Measurements from ENCODE around the gene FBXO44.

The FBXO44 gene

DNA sequence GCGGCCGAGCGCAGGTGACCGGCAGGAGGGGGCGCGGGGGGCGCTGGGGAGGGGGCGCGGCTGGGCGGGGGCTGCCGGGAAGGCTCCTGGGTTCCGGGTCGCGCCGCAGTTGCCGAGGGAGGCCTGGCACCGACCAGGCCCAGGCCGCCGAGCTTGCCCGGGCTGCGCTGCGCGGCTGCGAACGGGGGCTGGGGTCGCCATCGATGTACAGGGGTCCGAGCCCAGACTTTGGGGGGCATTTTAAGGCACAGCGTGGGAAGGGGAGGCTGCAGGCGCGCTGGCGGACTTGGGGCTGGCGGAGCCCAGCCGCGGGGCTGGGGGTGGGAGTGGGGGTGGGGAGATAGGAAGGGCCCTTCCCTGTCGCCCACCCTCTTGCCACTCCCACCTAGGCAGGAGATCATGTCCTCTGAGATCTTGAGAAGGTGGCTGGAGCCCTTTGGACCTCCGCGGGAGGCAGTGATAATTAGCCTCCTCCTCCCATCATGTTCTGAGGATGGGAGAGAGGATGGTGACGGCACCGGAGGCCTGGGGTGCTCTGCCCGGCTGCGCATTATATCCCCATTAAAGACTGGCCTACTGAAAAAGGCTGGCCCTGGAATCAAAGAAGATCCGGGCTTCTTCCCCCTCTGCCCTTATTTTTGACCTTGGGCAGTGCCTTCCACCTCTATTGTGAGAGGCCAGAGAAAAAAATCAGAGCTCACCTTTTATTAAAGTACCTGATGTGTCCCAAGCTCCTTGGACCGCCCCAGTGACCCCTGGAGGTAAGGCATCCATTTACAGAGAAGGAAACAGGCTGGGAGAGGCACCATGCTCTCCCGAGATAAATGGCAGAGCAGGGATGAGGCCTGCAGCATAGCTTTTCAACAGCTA, 497 bp downstream of the FBXO44 start:
- Histone ChIP-seq H3K36me3 (ENCODE audit: control insufficient read depth in 2 of 2, insufficient read depth in 1 of 2, low read length in 2 of 2) (peaks cover 8 to 43% of the 10 kb centered on the region in 2 experiments; a peak in 2 of 3 replicates), H3K9me3 (ENCODE audit: control insufficient read depth, insufficient read depth, low read depth, low read length) (no peaks in the 10 kb centered on the region), H3K4me3 (ENCODE audit: low read depth, low read length) (peak overlapping the region; percentile 65), H3K4me1 (ENCODE audit: control insufficient read depth, insufficient read depth, low read length) (no peaks in the 10 kb centered on the region), H3K27ac (ENCODE audit: extremely low read depth, low read depth, low read length) (no peak overlapping the region)
- TF ChIP-seq KLF8 (tag by site-specific recombination; IDR thresholded peaks at IDR 0.05) (peak; percentile 69), TCF7L2 (IDR thresholded peaks at IDR 0.05; ENCODE audit: borderline replicate concordance, low read depth, low read length) (no peak), GLIS1 (tag by site-specific recombination; IDR thresholded peaks at IDR 0.05) (peak; percentile 15; the same call in 1 of the 2 replicates), KLF16 (tag by site-specific recombination; IDR thresholded peaks at IDR 0.05) (no peak), KLF9 (tag by site-specific recombination; IDR thresholded peaks at IDR 0.05; ENCODE audit: low read depth) (0 out of 2 replicates have a peak, but pooled peaks have one; percentile 12), ZNF473 (tag by site-specific recombination; IDR thresholded peaks at IDR 0.05) (no peak), ZNF501 (tag by site-specific recombination; IDR thresholded peaks at IDR 0.05) (no peak), ZNF202 (tag by site-specific recombination; IDR thresholded peaks at IDR 0.05; ENCODE audit: borderline replicate concordance) (no peak), EGR2 (tag by site-specific recombination; IDR thresholded peaks at IDR 0.05; ENCODE audit: low read depth) (peak; percentile 40; the same call in 1 of the 2 replicates), ZNF555 (tag by site-specific recombination; conservative IDR thresholded peaks at IDR 0.05) (no peak), ZNF530 (tag by site-specific recombination; IDR thresholded peaks at IDR 0.05; ENCODE audit: low read depth) (no peak), ZNF155 (tag by site-specific recombination; IDR thresholded peaks at IDR 0.05) (no peak), ZFHX2 (tag by site-specific recombination; conservative IDR thresholded peaks at IDR 0.05) (peak; percentile 46; the same call in 1 of the 2 replicates)
- TF ChIP-seq, protein P1, sequence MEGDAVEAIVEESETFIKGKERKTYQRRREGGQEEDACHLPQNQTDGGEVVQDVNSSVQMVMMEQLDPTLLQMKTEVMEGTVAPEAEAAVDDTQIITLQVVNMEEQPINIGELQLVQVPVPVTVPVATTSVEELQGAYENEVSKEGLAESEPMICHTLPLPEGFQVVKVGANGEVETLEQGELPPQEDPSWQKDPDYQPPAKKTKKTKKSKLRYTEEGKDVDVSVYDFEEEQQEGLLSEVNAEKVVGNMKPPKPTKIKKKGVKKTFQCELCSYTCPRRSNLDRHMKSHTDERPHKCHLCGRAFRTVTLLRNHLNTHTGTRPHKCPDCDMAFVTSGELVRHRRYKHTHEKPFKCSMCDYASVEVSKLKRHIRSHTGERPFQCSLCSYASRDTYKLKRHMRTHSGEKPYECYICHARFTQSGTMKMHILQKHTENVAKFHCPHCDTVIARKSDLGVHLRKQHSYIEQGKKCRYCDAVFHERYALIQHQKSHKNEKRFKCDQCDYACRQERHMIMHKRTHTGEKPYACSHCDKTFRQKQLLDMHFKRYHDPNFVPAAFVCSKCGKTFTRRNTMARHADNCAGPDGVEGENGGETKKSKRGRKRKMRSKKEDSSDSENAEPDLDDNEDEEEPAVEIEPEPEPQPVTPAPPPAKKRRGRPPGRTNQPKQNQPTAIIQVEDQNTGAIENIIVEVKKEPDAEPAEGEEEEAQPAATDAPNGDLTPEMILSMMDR (tag by site-specific recombination; IDR thresholded peaks at IDR 0.05): no peak
- TF ChIP-seq, protein P2, sequence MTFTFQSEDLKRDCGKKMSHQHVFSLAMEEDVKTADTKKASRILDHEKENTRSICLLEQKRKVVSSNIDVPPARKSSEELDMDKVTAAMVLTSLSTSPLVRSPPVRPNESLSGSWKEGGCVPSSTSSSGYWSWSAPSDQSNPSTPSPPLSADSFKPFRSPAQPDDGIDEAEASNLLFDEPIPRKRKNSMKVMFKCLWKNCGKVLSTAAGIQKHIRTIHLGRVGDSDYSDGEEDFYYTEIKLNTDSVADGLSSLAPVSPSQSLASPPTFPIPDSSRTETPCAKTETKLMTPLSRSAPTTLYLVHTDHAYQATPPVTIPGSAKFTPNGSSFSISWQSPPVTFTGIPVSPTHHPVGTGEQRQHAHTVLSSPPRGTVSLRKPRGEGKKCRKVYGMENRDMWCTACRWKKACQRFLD (tag by site-specific recombination; IDR thresholded peaks at IDR 0.05): no peak
- ChIA-PET CTCF (interaction anchor here (0.6 to 1.8 kb wide), 6 partner anchors 9 to 317 kb away, joined by 3 to 5 read pairs (median 4); partner anchors contain the start of gene FBXO6), POLR2A (interaction anchor here (0.6 to 1.5 kb wide), 7 partner anchors 9 to 524 kb away, joined by 3 to 13 read pairs (median 3); partner anchors contain the start of gene FBXO6)

DNA sequence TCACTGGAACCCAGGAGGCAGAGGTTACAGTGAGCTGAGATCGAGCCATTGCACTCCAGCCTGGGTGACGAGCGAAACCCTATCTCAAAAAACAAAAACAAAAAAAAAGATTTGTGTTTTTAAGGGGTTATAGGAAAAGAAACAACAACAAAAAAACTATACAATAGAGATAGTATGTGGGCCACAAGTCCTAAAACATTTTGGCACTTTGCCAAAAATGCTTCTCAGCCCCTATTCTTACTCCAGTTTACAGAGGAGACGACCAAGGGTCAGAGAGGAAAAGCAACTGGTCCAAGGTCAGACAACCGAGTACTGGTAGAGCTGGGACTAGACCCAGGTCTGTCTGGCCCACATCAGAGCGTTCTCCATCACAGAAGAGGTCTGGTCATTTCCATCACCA, 3.0 kb downstream of the FBXO44 start:
- ChIA-PET POLR2A (no interaction called here), CTCF (no interaction called here)
- H3K36me3 ChIP-seq (ENCODE audit: control insufficient read depth in 2 of 2, insufficient read depth in 1 of 2, low read length in 2 of 2): peaks cover 8 to 68% of the 10 kb centered on the region in 2 experiments; a peak in 2 of 3 replicates
- no peaks in the 10 kb centered on the region for H3K9me3 ChIP-seq (ENCODE audit: control insufficient read depth, insufficient read depth, low read depth, low read length)
- no peak overlapping the region for H3K27ac ChIP-seq (ENCODE audit: extremely low read depth, low read depth, low read length)
- no peaks in the 10 kb centered on the region for H3K4me1 ChIP-seq (ENCODE audit: control insufficient read depth, insufficient read depth, low read length)
- no peak overlapping the region for H3K4me3 ChIP-seq (ENCODE audit: low read depth, low read length)
- TF ChIP-seq PRDM2 (tag by site-specific recombination; IDR thresholded peaks at IDR 0.05; ENCODE audit: borderline replicate concordance) (no peak), KLF1 (tag by site-specific recombination; IDR thresholded peaks at IDR 0.05) (no peak), ZBTB44 (tag by site-specific recombination; IDR thresholded peaks at IDR 0.05) (peak; percentile 69; the same call in 1 of the 2 replicates), ZNF639 (tag by site-specific recombination; IDR thresholded peaks at IDR 0.05) (no peak), ZNF37A (tag by site-specific recombination; IDR thresholded peaks at IDR 0.05) (peak; percentile 71; the same call in 1 of the 2 replicates), ZNF404 (tag by site-specific recombination; IDR thresholded peaks at IDR 0.05) (no peak), ZIC2 (tag by site-specific recombination; IDR thresholded peaks at IDR 0.05) (no peak)
